K562 (cell line): Measurements from ENCODE around the gene CKAP5. TPM values are rescaled to one million over a fixed set of nuclear protein-coding genes. Genes with fewer than 3 reads are reported as not detected.
"Not testable (repeated sequence)": the region's sequence is repeated elsewhere in the genome, so short reads cannot be mapped to it uniquely, and the experiment has no call there.

Experiments used
- ATAC-seq: fragments of 200-7000 bp; cut with Tn5 transposase; 3 replicates; pipeline ENCODE4 v1.9.1; 2020; ENCODE audit warnings: moderate library complexity
- BruUV-seq: library from RNA; stranded (reverse); fragments of 400-500 nt; replicated peaks from 2 replicates; lab custom pipeline; 2021; lab: Mats Ljungman, UMichigan
- CTCF ChIA-PET: fragments of 300-600 bp; formaldehyde crosslinking; extraction: SDS; loops from one replicate; lab custom pipeline; 2021; ENCODE audit warnings: low intra/inter-chr PET ratio; lab: Yijun Ruan, JAX
- POLR2A ChIA-PET: fragments of 300-600, 350-650 bp; sonication (Branson Sonifier 250); formaldehyde crosslinking; extraction: SDS; loops from one replicate; lab custom pipeline; 2021; ENCODE audit warnings: antibody characterized with exemption, inconsistent platforms; lab: Yijun Ruan, JAX
- DNase-seq, 4 experiments: peaks; one replicate each; pipeline versions ENCODE4 v3.0.0 to v3.0.0-alpha.2; 2011 to 2018; ENCODE audit warnings: low spot score in 3 of 4, mixed read lengths in 3 of 4; ENCODE audit errors: extremely low read depth in 1 of 4
- FAIRE-seq: peaks from 2 replicates; lab custom pipeline; 2011; peaks lifted over from hg19 to GRCh38; lab: Jason Lieb, UNC
- H2AFZ ChIP-seq: 2 replicates; pipeline ENCODE4 v1.6.0; 2011; ENCODE audit warnings: low read depth, low read length, control low read depth, inconsistent platforms
- H3K27ac ChIP-seq: fragments of 200-600 bp; 3 replicates; pipeline ENCODE4 v1.8.0; 2011; ENCODE audit warnings: low read depth, mild to moderate bottlenecking, control low read depth, inconsistent platforms, low read length, moderate library complexity, mixed read lengths; ENCODE audit errors: extremely low read depth
- H3K27me3 ChIP-seq, 2 experiments: fragments of 300-600 bp in 1 of 2; 2 replicates in 1 of 2; 3 replicates in 1 of 2; pipeline versions ENCODE4 v1.6.0 to v1.8.0; 2011; ENCODE audit warnings: inconsistent platforms in 2 of 2, low read length in 2 of 2, mild to moderate bottlenecking in 1 of 2, mixed read lengths in 1 of 2, moderate library complexity in 1 of 2; ENCODE audit not compliant: control insufficient read depth in 2 of 2, insufficient read depth in 2 of 2
- H3K36me3 ChIP-seq: fragments of 300-600 bp; 3 replicates; pipeline ENCODE4 v1.8.0; 2011; ENCODE audit warnings: mild to moderate bottlenecking, low read length, inconsistent platforms; ENCODE audit not compliant: control insufficient read depth, insufficient read depth
- H3K4me1 ChIP-seq, 2 experiments: fragments of 200-600 bp in 1 of 2; replicated peaks in 1 of 2; 2 replicates in 1 of 2; 3 replicates in 1 of 2; pipeline versions ENCODE4 v1.5.1 to v1.8.0; 2011; ENCODE audit warnings: inconsistent platforms in 2 of 2, low read length in 2 of 2, mild to moderate bottlenecking in 1 of 2, mixed read lengths in 1 of 2, moderate library complexity in 1 of 2; ENCODE audit not compliant: control insufficient read depth in 2 of 2, insufficient read depth in 2 of 2
- H3K4me2 ChIP-seq: 2 replicates; pipeline ENCODE4 v1.6.1; 2011; ENCODE audit warnings: low read length, control low read depth, inconsistent platforms, mixed read lengths; ENCODE audit not compliant: insufficient read depth
- H3K4me3 ChIP-seq: fragments of 200-600 bp; sonication (generic), shearing (Covaris generic); 2 replicates; pipeline ENCODE4 v1.5.1; 2016; ENCODE audit warnings: control low read depth, inconsistent platforms
- H3K79me2 ChIP-seq: fragments of 200-600 bp; 3 replicates; pipeline ENCODE4 v1.8.0; 2011; ENCODE audit warnings: low read length, inconsistent platforms; ENCODE audit not compliant: control insufficient read depth, insufficient read depth
- H3K9ac ChIP-seq, 2 experiments: 2 replicates each; pipeline versions ENCODE4 v1.6.0 to v1.6.1; 2011; ENCODE audit warnings: low read depth in 2 of 2, low read length in 2 of 2, control low read depth in 1 of 2, inconsistent platforms in 1 of 2, mild to moderate bottlenecking in 1 of 2, mixed read lengths in 1 of 2; ENCODE audit not compliant: insufficient read depth in 1 of 2
- H3K9me1 ChIP-seq: one replicate; pipeline ENCODE4 v1.6.0; 2011; ENCODE audit warnings: inconsistent platforms, mild to moderate bottlenecking, low read length, moderate library complexity; ENCODE audit not compliant: control insufficient read depth, insufficient read depth
- H3K9me3 ChIP-seq: replicated peaks from 2 replicates; pipeline ENCODE4 v1.5.1; 2011; ENCODE audit warnings: low read depth, low read length, inconsistent platforms; ENCODE audit not compliant: control insufficient read depth, insufficient read depth
- H4K20me1 ChIP-seq: replicated peaks from 2 replicates; pipeline ENCODE4 v1.6.1; 2011; ENCODE audit warnings: low read length, inconsistent platforms, mixed read lengths; ENCODE audit not compliant: control insufficient read depth, insufficient read depth
- ADNP ChIP-seq: fragments of 200-800 bp; sonication (Bioruptor generic); IDR thresholded peaks from 2 replicates; pipeline ENCODE4 v1.6.1; 2016; ENCODE audit warnings: missing genetic modification characterization, missing compliant biosample characterization
- BCOR ChIP-seq: fragments of 450-650 bp; IDR thresholded peaks from 2 replicates; pipeline ENCODE4 v1.6.1; 2016
- CHD2 ChIP-seq: IDR thresholded peaks from 2 replicates; pipeline ENCODE4 v1.6.1; 2011; ENCODE audit warnings: low read depth, low read length
- CLOCK ChIP-seq: fragments of 250-450 bp; sonication (Bioruptor Pico); IDR thresholded peaks from 2 replicates; pipeline ENCODE4 v1.4.0; 2020; ENCODE audit warnings: mild to moderate bottlenecking, moderate library complexity, borderline replicate concordance
- GABPA ChIP-seq: fragments of 200-800 bp; sonication (Bioruptor generic); conservative IDR thresholded peaks from 2 replicates; pipeline ENCODE4 v1.6.1; 2016; ENCODE audit warnings: low read depth, missing genetic modification characterization, missing compliant biosample characterization
- KDM1A ChIP-seq, 2 experiments: fragments of 450-650 bp; IDR thresholded peaks; 2 replicates each; pipeline ENCODE4 v1.6.1; 2016; ENCODE audit warnings: mild to moderate bottlenecking in 2 of 2
- MBD2 ChIP-seq: sonication (generic); IDR thresholded peaks from 2 replicates; pipeline ENCODE4 v1.6.1; 2016; ENCODE audit warnings: low read depth, borderline replicate concordance
- MEF2D ChIP-seq: conservative IDR thresholded peaks from 2 replicates; pipeline ENCODE4 v1.6.1; 2016; ENCODE audit warnings: low read depth, missing genetic modification characterization, missing compliant biosample characterization
- RCOR1 ChIP-seq, 2 experiments: IDR thresholded peaks; 2 replicates each; pipeline ENCODE4 v1.6.1; 2012; ENCODE audit warnings: low read depth in 2 of 2, low read length in 2 of 2, borderline replicate concordance in 1 of 2, improper control_type of control experiment in 1 of 2
- SMC3 ChIP-seq: conservative IDR thresholded peaks from 2 replicates; pipeline ENCODE4 v1.6.1; 2011; ENCODE audit warnings: low read depth, low read length, improper control_type of control experiment; ENCODE audit not compliant: insufficient read depth
- YBX1 ChIP-seq: fragments of 450-650 bp; IDR thresholded peaks from 2 replicates; pipeline ENCODE4 v1.7.1; 2016; ENCODE audit warnings: mild to moderate bottlenecking
- ZNF174 ChIP-seq: fragments of 250-450 bp; sonication (Bioruptor Pico); IDR thresholded peaks from 2 replicates; pipeline ENCODE4 v1.4.0; 2020; ENCODE audit warnings: mild to moderate bottlenecking
- ZNF41 ChIP-seq: fragments of 250-450 bp; sonication (Bioruptor Pico); conservative IDR thresholded peaks from 2 replicates; pipeline ENCODE4 v1.4.0; 2020; ENCODE audit warnings: mild to moderate bottlenecking
- ZNF57 ChIP-seq: fragments of 450-650 bp; formaldehyde crosslinking; IDR thresholded peaks from 2 replicates; pipeline ENCODE4 v1.4.0; 2020; ENCODE audit warnings: mild to moderate bottlenecking, moderate library complexity
- ZNF589 ChIP-seq: fragments of 200-800 bp; sonication (Bioruptor generic); IDR thresholded peaks from 2 replicates; pipeline ENCODE4 v1.6.1; 2016; ENCODE audit warnings: low read depth, missing genetic modification characterization, missing compliant biosample characterization
- ZNF668 ChIP-seq: fragments of 250-450 bp; sonication (Bioruptor Pico); IDR thresholded peaks from 2 replicates; pipeline ENCODE4 v1.8.0; 2022; ENCODE audit warnings: mild to moderate bottlenecking, inconsistent platforms
- ZNF766 ChIP-seq: fragments of 200-800 bp; sonication (Bioruptor generic); conservative IDR thresholded peaks from 2 replicates; pipeline ENCODE4 v1.6.1; 2016; ENCODE audit warnings: missing genetic modification characterization, missing compliant biosample characterization
- WGBS: fragments of 100-300 bp; shearing (Covaris generic); methylation state at CpG from one replicate; pipeline ENCODE4 v1.1.6; 2016; ENCODE audit warnings: low coverage, mixed read lengths; ENCODE audit not compliant: insufficient coverage; ENCODE audit errors: missing lambda C conversion rate; 5-methylcytosine and 5-hydroxymethylcytosine counted together
- in situ Hi-C: fragments of 300-500 bp; cut with MboI; formaldehyde crosslinking; loops from 4 replicates; pipeline ENCODE4 v1.15.0; 2018; ENCODE audit warnings: inconsistent platforms, mixed read lengths
- intact Hi-C: fragments of 100-400 bp; cut with micrococcal nuclease; formaldehyde crosslinking; loops from 2 replicates; pipeline ENCODE4 v1.14.2; 2022
- polyA plus RNA-seq, 8 experiments: library from polyadenylated mRNA; depleted of rRNA in 4 of 8; stranded (reverse) in 5 of 8; unstranded in 3 of 8; fragments of >200 nt; fragmentation: Nextera tagmentation in 2 of 8; fragmentation: Illumina TruSeq in 1 of 8; extraction: Ambion mirVana in 2 of 8; extraction: Trizol in 1 of 8; gene quantifications; 2 replicates each; pipeline versions ENCODE4 v1.2.1 to v1.2.3, GENCODE V29; 2011 to 2014; ENCODE audit warnings: inconsistent platforms in 1 of 8, missing spikeins in 1 of 8
- total RNA-seq, 7 experiments: library from RNA; depleted of rRNA in 6 of 7; stranded (reverse); fragments of >200 nt in 6 of 7; fragmentation: Illumina TruSeq in 2 of 7; extraction: Trizol in 2 of 7; gene quantifications; 2 replicates each; pipeline versions ENCODE4 v1.2.1 to v1.2.3, GENCODE V29; 2011 to 2021; ENCODE audit warnings: low replicate concordance in 1 of 7
- TF ChIP-seq, protein P1 (sequence below): fragments of 450-650 bp; formaldehyde crosslinking; IDR thresholded peaks from 2 replicates; pipeline ENCODE4 v1.4.0; 2022; ENCODE audit warnings: missing genetic modification characterization

Gene CKAP5
- total and polyA plus RNA-seq, 9 of the 15 experiments (the other 6 are each of a cell fraction or from before 2014, with no cell fraction given) = 60.1 to 239 (median 139) TPM

DNA sequence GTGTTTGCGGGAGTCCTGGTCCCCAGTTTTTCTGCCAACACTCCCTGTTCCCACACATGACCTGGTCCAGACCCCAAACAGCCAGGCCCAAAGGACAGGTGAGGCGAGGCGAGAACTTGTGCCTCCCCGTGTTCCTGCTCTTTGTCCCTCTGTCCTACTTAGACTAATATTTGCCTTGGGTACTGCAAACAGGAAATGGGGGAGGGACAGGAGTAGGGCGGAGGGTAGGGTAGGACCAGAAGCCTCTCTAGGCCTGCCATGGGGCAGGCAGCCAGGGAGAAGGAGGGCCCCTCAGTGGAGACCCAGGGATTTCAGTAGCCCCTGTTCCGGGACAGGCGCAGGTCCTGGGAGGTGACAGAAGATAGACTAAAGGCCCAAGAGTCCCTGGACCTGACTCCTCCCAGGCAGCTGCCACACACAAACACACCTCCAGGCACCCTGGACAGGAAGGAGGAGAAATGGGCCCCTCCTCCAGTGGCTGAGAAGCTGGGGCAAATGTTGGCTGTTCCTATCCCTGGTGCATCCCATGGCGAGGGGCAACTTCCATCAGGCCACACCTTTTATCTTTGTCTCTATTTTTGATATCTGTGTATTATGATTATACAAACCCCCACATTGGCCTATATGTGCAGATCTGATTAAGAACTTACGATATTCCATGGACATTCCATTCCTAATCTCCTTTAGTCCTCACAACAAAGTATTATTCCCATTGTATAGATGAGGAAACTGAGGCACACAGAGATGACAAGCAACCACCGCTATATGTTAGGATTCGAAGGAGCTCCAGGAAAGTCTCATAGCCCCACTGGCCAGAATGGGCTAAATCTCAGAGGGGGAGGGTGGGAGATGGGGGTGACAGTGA lies 127.7 kb downstream of the CKAP5 start (continued):
- no peak for TF ChIP-seq CLOCK (CRISPR knock-in tag)
- peak; percentile 77 for TF ChIP-seq BCOR
- TF ChIP-seq SMC3 = no peak
- TF ChIP-seq CHD2 = no peak
- TF ChIP-seq ZNF766 (CRISPR knock-in tag) = no peak
- no peak for TF ChIP-seq ZNF41 (CRISPR knock-in tag)
- TF ChIP-seq YBX1 = no peak
- TF ChIP-seq ZNF589 = no peak
- 0 out of 2 replicates have a peak, but pooled peaks have one; percentile 15 for TF ChIP-seq GABPA
- peak in 1 of 2 experiments; percentile 34; a peak in 2 of 4 replicates for TF ChIP-seq KDM1A (IDR thresholded peaks at IDR 0.05)
- no peak for TF ChIP-seq ZNF57
- TF ChIP-seq ADNP = peak; percentile 61; the same call in 1 of the 2 replicates
- TF ChIP-seq, protein P1, sequence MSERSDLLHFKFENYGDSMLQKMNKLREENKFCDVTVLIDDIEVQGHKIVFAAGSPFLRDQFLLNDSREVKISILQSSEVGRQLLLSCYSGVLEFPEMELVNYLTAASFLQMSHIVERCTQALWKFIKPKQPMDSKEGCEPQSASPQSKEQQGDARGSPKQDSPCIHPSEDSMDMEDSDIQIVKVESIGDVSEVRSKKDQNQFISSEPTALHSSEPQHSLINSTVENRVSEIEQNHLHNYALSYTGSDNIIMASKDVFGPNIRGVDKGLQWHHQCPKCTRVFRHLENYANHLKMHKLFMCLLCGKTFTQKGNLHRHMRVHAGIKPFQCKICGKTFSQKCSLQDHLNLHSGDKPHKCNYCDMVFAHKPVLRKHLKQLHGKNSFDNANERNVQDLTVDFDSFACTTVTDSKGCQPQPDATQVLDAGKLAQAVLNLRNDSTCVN (CRISPR knock-in tag) = no peak
- no peak for TF ChIP-seq ZNF174 (CRISPR knock-in tag)
- no peak for TF ChIP-seq MBD2
- no peak for TF ChIP-seq ZNF668 (CRISPR knock-in tag)
- TF ChIP-seq RCOR1 (IDR thresholded peaks at IDR 0.05; ENCODE audit: borderline replicate concordance in 1 of 2, low read depth in 2 of 2, low read length in 2 of 2) = no peak
- no peak for TF ChIP-seq MEF2D
- TF ChIP-seq, all 486 proteins: peak for 5

DNA sequence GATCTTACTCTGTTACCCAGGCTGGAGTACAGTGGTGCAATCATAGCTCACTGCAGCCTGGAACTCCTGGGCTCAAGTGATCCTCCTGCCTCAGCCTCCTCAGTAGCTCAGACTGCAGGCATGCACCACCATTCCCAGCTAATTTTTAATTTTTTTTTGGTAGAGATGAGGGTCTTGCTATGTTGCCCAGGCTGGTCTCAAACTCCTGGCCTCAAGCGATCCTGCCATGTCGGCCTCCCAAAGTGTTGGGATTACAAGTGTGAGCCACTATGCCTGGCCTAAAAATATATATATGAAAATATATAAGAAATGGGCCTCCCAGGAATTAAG lies 128.3 kb downstream of the CKAP5 start:
- H3K9me1 ChIP-seq, H3K79me2 ChIP-seq, CTCF ChIA-PET, H3K4me3 ChIP-seq, H3K9me3 ChIP-seq, ATAC-seq, DNase-seq, H3K4me2 ChIP-seq, BruUV-seq, intact Hi-C loops, H4K20me1 ChIP-seq, H3K27ac ChIP-seq, H3K27me3 ChIP-seq, in situ Hi-C loops, H3K36me3 ChIP-seq, FAIRE-seq: not testable (repeated sequence)
- Histone ChIP-seq H2AFZ (peak overlapping the region; percentile 85), H3K4me1 (peaks cover 4 to 17% of the 10 kb centered on the region in 2 experiments; a peak in 4 of 5 replicates), H3K9ac (peak overlapping the region in 1 of 2 experiments; percentile 75; a peak in 1 of 4 replicates)
- POLR2A ChIA-PET = interaction anchor here (0.5 to 1.1 kb wide), 3 partner anchors 13 to 1396 kb away, joined by 3 read pairs; no protein-coding TSS in a partner anchor
- WGBS = 89% methylated on average over 2 of the region's 2 CpGs
